OCI-LY7 (cell line): ENCODE results near the gene RNF214. TPM values are rescaled to one million over a fixed set of nuclear protein-coding genes. Genes with fewer than 3 reads are reported as not detected.
A peak's percentile ranks its signal among the peaks of the same experiment; 100 is the strongest.

Experiments used
- BruUV-seq: library from RNA; stranded (reverse); fragments of 400-500 nt; replicated peaks from 2 replicates; lab custom pipeline; 2021; lab: Mats Ljungman, UMichigan
- CTCF ChIA-PET: fragments of 300-600 bp; sonication (Branson Sonifier 250); formaldehyde crosslinking; loops from one replicate; lab custom pipeline; 2022; ENCODE audit warnings: antibody characterized with exemption; ENCODE audit not compliant: unreplicated experiment; lab: Charles Lee
- POLR2A ChIA-PET: fragments of 300-600 bp; sonication (Branson Sonifier 250); formaldehyde crosslinking; loops from one replicate; lab custom pipeline; 2022; ENCODE audit warnings: antibody characterized with exemption; lab: Charles Lee
- DNase-seq: peaks from one replicate; pipeline ENCODE4 v3.0.0-alpha.2; 2015; ENCODE audit warnings: low spot score
- H2AFZ ChIP-seq: fragments of 200-600 bp; sonication (generic), shearing (Covaris generic); 2 replicates; pipeline ENCODE4 v1.6.1; 2014; ENCODE audit warnings: mild to moderate bottlenecking, antibody characterized with exemption, low read length, moderate library complexity
- H3K27ac ChIP-seq: fragments of 200-600 bp; sonication (generic); 2 replicates; pipeline ENCODE4 v1.5.1; 2014; ENCODE audit warnings: mixed run types, low read depth, mild to moderate bottlenecking, moderate library complexity, low read length, inconsistent platforms; ENCODE audit not compliant: poor library complexity, severe bottlenecking
- H3K36me3 ChIP-seq: fragments of 200-600 bp; sonication (generic); 2 replicates; pipeline ENCODE4 v1.6.1; 2014; ENCODE audit warnings: mild to moderate bottlenecking, antibody characterized with exemption, low read length, moderate library complexity, mixed read lengths; ENCODE audit not compliant: insufficient read depth
- H3K4me1 ChIP-seq: fragments of 200-600 bp; sonication (generic); 2 replicates; pipeline ENCODE4 v1.5.1; 2014; ENCODE audit warnings: mild to moderate bottlenecking, low read length; ENCODE audit not compliant: insufficient read depth, poor library complexity, severe bottlenecking
- H3K4me2 ChIP-seq: fragments of 200-600 bp; sonication (generic); 2 replicates; pipeline ENCODE4 v1.6.1; 2014; ENCODE audit warnings: mild to moderate bottlenecking, low read length
- H3K4me3 ChIP-seq: fragments of 200-600 bp; sonication (generic); 2 replicates; pipeline ENCODE4 v1.5.1; 2014; ENCODE audit warnings: mild to moderate bottlenecking, low read depth, low read length; ENCODE audit not compliant: poor library complexity, severe bottlenecking
- H3K79me2 ChIP-seq: fragments of 200-600 bp; sonication (generic); 2 replicates; pipeline ENCODE4 v1.6.1; 2016; ENCODE audit warnings: low read depth, mild to moderate bottlenecking, low read length, moderate library complexity, mixed read lengths; ENCODE audit not compliant: insufficient read depth
- H3K9me2 ChIP-seq: fragments of 200-600 bp; sonication (generic); 2 replicates; pipeline ENCODE4 v1.6.1; 2016; ENCODE audit warnings: mild to moderate bottlenecking, low read length, mixed read lengths; ENCODE audit not compliant: insufficient read depth
- H3K9me3 ChIP-seq: fragments of 200-600 bp; sonication (generic); 2 replicates; pipeline ENCODE4 v1.6.1; 2014; ENCODE audit warnings: mild to moderate bottlenecking, mixed run types, low read length, mixed read lengths
- H4K20me1 ChIP-seq: fragments of 200-600 bp; sonication (generic); 2 replicates; pipeline ENCODE4 v1.6.1; 2014; ENCODE audit warnings: mild to moderate bottlenecking, antibody characterized with exemption, low read length, moderate library complexity, mixed read lengths; ENCODE audit not compliant: insufficient read depth
- EZH2phosphoT487 ChIP-seq: fragments of 200-600 bp; sonication (generic); IDR thresholded peaks from 2 replicates; pipeline ENCODE4 v1.6.1; 2018; ENCODE audit warnings: low read depth, borderline replicate concordance, mild to moderate bottlenecking, mixed run types, antibody characterized with exemption, low read length, moderate library complexity, mixed read lengths
- intact Hi-C: fragments of 100-400 bp; cut with micrococcal nuclease; formaldehyde crosslinking; loops from one replicate; pipeline ENCODE4 v1.10.0; 2022; ENCODE audit not compliant: unreplicated experiment
- total RNA-seq, 2 experiments: library from RNA; depleted of rRNA in 1 of 2; stranded (reverse); fragments of >200 nt in 1 of 2; shearing (Covaris generic) in 1 of 2; gene quantifications; 2 replicates each; pipeline ENCODE4 v1.2.3, GENCODE V29; 2014 to 2022
- TF ChIP-seq, protein P1 (sequence below): fragments of 200-600 bp; sonication (generic); conservative IDR thresholded peaks from 2 replicates; pipeline ENCODE4 v1.5.1; 2014; ENCODE audit warnings: mild to moderate bottlenecking, antibody characterized with exemption, low read length, moderate library complexity, mixed read lengths

Gene RNF214
- total RNA-seq, 2 experiments from 2014 or later = 11.2 to 30.2 TPM

DNA sequence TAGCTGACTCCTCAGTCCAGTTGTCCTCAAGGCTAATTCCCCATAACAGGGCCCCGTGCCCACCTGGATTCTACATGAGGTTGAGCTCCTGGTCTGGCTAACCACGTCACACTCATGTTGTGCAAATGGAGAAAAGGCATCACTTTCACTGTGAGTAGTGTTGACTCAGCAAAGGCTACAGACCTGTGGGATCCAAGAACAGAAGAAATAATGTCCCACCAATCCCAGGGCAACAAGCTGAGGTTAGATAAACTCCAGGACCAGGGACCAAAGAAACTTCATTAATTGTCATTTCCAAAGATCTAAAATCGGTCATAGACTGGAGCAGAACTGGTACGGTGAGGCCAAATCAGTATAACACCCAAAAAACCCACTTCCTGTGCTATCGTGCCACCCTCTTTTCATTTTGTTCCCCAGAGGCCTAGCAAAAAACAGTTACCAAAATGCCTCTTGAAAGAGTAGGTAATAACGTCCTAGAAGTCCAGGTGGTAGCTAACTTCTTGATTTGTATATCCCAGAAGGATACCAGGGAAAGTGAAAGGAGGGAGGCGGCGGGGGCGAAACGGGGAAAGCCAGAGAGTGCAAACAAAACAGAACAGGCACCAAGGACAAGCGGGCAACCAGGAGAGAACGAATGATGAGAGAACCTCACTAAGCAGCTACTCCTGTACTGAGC, 2.0 kb upstream of the RNF214 start:
- Histone ChIP-seq H3K79me2 (peaks cover 37% of the 10 kb centered on the region), H3K27ac (peak overlapping the region; percentile 84), H2AFZ (peak overlapping the region; percentile 22; the same call in 1 of the 2 replicates), H4K20me1 (no peaks in the 10 kb centered on the region), H3K4me2 (peak overlapping the region; percentile 90), H3K36me3 (peaks cover 40% of the 10 kb centered on the region), H3K9me2 (no peaks in the 10 kb centered on the region), H3K4me1 (peaks cover 39% of the 10 kb centered on the region), H3K9me3 (no peaks in the 10 kb centered on the region), H3K4me3 (peak overlapping the region; percentile 99)
- CTCF ChIA-PET = interaction anchor here (0.6 to 1.0 kb wide), 3 partner anchors 51 to 403 kb away, joined by 3 to 5 read pairs (median 3); partner anchors contain the start of gene SIDT2
- TF ChIP-seq EZH2phosphoT487 = no peak
- TF ChIP-seq, protein P1, sequence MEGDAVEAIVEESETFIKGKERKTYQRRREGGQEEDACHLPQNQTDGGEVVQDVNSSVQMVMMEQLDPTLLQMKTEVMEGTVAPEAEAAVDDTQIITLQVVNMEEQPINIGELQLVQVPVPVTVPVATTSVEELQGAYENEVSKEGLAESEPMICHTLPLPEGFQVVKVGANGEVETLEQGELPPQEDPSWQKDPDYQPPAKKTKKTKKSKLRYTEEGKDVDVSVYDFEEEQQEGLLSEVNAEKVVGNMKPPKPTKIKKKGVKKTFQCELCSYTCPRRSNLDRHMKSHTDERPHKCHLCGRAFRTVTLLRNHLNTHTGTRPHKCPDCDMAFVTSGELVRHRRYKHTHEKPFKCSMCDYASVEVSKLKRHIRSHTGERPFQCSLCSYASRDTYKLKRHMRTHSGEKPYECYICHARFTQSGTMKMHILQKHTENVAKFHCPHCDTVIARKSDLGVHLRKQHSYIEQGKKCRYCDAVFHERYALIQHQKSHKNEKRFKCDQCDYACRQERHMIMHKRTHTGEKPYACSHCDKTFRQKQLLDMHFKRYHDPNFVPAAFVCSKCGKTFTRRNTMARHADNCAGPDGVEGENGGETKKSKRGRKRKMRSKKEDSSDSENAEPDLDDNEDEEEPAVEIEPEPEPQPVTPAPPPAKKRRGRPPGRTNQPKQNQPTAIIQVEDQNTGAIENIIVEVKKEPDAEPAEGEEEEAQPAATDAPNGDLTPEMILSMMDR = no peak
- POLR2A ChIA-PET = interaction anchor here (0.5 to 3.3 kb wide), 12 partner anchors 8 to 1204 kb away, joined by 3 to 30 read pairs (median 3); partner anchors contain the start of genes PAFAH1B2 and SIDT2
- no TSS peak for BruUV-seq
- intact Hi-C loops = loop anchor here (5.0 kb wide), 3 partner anchors 88 to 458 kb away; partner anchors contain the start of genes BUD13, PAFAH1B2 and ZPR1
- peak; percentile 69 for DNase-seq

DNA sequence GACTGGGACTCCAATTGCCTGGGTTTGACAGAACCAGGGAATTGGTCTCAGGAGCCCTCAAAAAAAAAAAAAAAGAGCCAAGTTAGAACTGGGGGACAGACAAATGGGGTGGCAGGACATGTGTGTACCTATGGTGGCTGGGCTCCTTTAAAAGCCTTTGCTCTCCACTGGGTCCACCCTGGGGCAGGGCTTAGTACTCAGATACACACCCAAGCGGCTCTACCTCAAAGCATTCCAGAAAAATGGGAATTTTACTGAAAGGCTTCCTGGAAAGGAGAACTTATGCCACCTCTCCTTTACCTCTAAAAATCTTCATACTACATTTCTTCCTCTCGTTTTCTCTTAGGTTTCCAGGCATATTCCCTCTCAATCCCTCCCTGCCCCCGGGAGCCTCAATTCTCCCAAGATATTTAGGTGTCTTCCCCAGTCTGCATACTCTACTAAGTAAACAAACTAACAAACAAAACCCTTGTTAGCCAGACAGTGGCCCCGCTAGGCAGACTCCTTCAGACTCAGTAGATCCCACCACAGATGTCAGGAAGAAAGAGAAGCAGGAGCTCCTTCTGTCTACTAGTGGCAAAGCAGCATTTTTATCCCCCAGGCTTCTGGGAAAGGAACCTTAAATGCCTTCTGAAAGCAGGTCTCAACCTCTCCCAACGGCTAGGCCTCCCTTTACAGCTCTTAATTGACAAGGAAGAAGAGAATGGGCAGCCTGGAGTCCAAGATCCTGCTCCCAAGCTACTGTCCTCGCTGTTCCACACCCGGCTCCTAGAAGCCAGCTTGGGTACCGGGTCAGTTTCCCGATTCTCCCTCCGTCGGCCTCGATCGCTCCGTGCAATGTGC, 1.3 kb upstream of the RNF214 start:
- Histone ChIP-seq H3K4me3 (peak overlapping the region; percentile 99), H2AFZ (peak overlapping the region; percentile 100), H3K79me2 (peaks cover 37% of the 10 kb centered on the region), H3K9me2 (no peaks in the 10 kb centered on the region), H3K36me3 (peaks cover 33% of the 10 kb centered on the region), H3K9me3 (no peaks in the 10 kb centered on the region), H3K4me2 (peak overlapping the region; percentile 90), H4K20me1 (no peaks in the 10 kb centered on the region), H3K27ac (peak overlapping the region; percentile 84), H3K4me1 (peaks cover 39% of the 10 kb centered on the region)
- no TSS peak for BruUV-seq
- intact Hi-C loops = loop anchor here (5.0 kb wide), 3 partner anchors 89 to 459 kb away; partner anchors contain the start of genes BUD13, PAFAH1B2 and ZPR1
- POLR2A ChIA-PET = interaction anchor here (0.6 to 3.3 kb wide), 11 partner anchors 9 to 603 kb away, joined by 3 to 30 read pairs (median 3); partner anchors contain the start of genes PAFAH1B2, SIDT2 and ZPR1
- CTCF ChIA-PET = interaction anchor here (0.6 kb wide), 1 partner anchor 57 kb away, joined by 7 read pairs; no protein-coding TSS in a partner anchor
- peak; percentile 16 for DNase-seq
- TF ChIP-seq EZH2phosphoT487 = no peak
- TF ChIP-seq, protein P1 = no peak
